Measurements from ENCODE around the gene AFAP1L2. TPM values are rescaled to one million over a fixed set of nuclear protein-coding genes. Genes with fewer than 3 reads are reported as not detected.

Gene AFAP1L2
- total RNA-seq, 2 experiments from 2014 or later = 0.36 to 0.50 TPM

- H3K4me1 Mint-ChIP-seq (ENCODE audit: low read depth) = no peaks in the 10 kb centered on the region
- intact Hi-C loops (cut with DNase I, micrococcal nuclease) = no loop called here
- CTCF ChIA-PET = no interaction called here
Measured at GRCh38 chr10:114396464-114396863, 7.8 kb downstream of the AFAP1L2 start.

GRCh38 chr10:114395366-114396022 lies 8.8 kb downstream of the AFAP1L2 start:
- Mint-ChIP-seq H3K4me3 (no peak overlapping the region), H3K27me3 (peaks cover 64% of the 10 kb centered on the region), H3K4me1 (ENCODE audit: low read depth) (no peaks in the 10 kb centered on the region), H3K36me3 (ENCODE audit: low read depth) (no peaks in the 10 kb centered on the region), H3K9me3 (no peaks in the 10 kb centered on the region), H3K27ac (no peak overlapping the region)
- CTCF ChIA-PET = no interaction called here
- peaks cover 25 to 34% of the 10 kb centered on the region in 2 experiments for H3K27me3 ChIP-seq (ENCODE audit: control insufficient read depth in 1 of 2, insufficient read depth in 2 of 2, low read length in 2 of 2)
- H3K36me3 ChIP-seq (ENCODE audit: insufficient read depth, low read length) = no peaks in the 10 kb centered on the region
- no peaks in the 10 kb centered on the region for H3K4me1 ChIP-seq (ENCODE audit: insufficient read depth, low read length)
- POLR2A ChIA-PET = no interaction called here
- H3K9me3 ChIP-seq (ENCODE audit: control insufficient read depth in 1 of 2, insufficient read depth in 1 of 2, low read length in 2 of 2) = no peaks in the 10 kb centered on the region
- DNase-seq = no peak
- TF ChIP-seq CTCF (IDR thresholded peaks at IDR 0.05) = no peak
- H3K4me3 ChIP-seq (ENCODE audit: low read length) = no peak overlapping the region
- intact Hi-C loops (cut with DNase I, micrococcal nuclease) = no loop called here
- H3K27ac ChIP-seq (ENCODE audit: low read depth in 1 of 2, low read length in 2 of 2) = no peak overlapping the region
- ATAC-seq (ENCODE audit: poor library complexity) = no peak

More at GRCh38 chr10:114396464-114396863, 7.8 kb downstream of the AFAP1L2 start:
- no peak overlapping the region for H3K4me3 ChIP-seq (ENCODE audit: low read length)
- TF ChIP-seq CTCF (IDR thresholded peaks at IDR 0.05) = no peak
- H3K36me3 ChIP-seq (ENCODE audit: insufficient read depth, low read length) = no peaks in the 10 kb centered on the region
- H3K4me3 Mint-ChIP-seq = no peak overlapping the region
- H3K27ac ChIP-seq (ENCODE audit: low read depth in 1 of 2, low read length in 2 of 2) = no peak overlapping the region
- ATAC-seq (ENCODE audit: poor library complexity) (no peak), DNase-seq (no peak)
- H3K36me3 Mint-ChIP-seq (ENCODE audit: low read depth) = no peaks in the 10 kb centered on the region
- no peaks in the 10 kb centered on the region for H3K9me3 Mint-ChIP-seq
- no peak overlapping the region for H3K27ac Mint-ChIP-seq
- peaks cover 74% of the 10 kb centered on the region for H3K27me3 Mint-ChIP-seq
- POLR2A ChIA-PET = no interaction called here
- H3K9me3 ChIP-seq (ENCODE audit: control insufficient read depth in 1 of 2, insufficient read depth in 1 of 2, low read length in 2 of 2) = no peaks in the 10 kb centered on the region
- H3K4me1 ChIP-seq (ENCODE audit: insufficient read depth, low read length) = no peaks in the 10 kb centered on the region
- peaks cover 34 to 41% of the 10 kb centered on the region in 2 experiments for H3K27me3 ChIP-seq (ENCODE audit: control insufficient read depth in 1 of 2, insufficient read depth in 2 of 2, low read length in 2 of 2)

- no peaks in the 10 kb centered on the region for H3K36me3 Mint-ChIP-seq (ENCODE audit: low read depth)
- H3K9me3 Mint-ChIP-seq = no peaks in the 10 kb centered on the region
- H3K27ac ChIP-seq (ENCODE audit: low read depth in 1 of 2, low read length in 2 of 2) = no peak overlapping the region
- ChIA-PET POLR2A (no interaction called here), CTCF (no interaction called here)
- H3K27me3 Mint-ChIP-seq = peaks cover 56% of the 10 kb centered on the region
- no peaks in the 10 kb centered on the region for H3K36me3 ChIP-seq (ENCODE audit: insufficient read depth, low read length)
- no peak overlapping the region for H3K27ac Mint-ChIP-seq
- H3K4me1 ChIP-seq (ENCODE audit: insufficient read depth, low read length) = no peaks in the 10 kb centered on the region
- H3K27me3 ChIP-seq (ENCODE audit: control insufficient read depth in 1 of 2, insufficient read depth in 2 of 2, low read length in 2 of 2) = peaks cover 15 to 25% of the 10 kb centered on the region in 2 experiments
- DNase-seq (no peak), ATAC-seq (ENCODE audit: poor library complexity) (no peak)
- TF ChIP-seq CTCF (IDR thresholded peaks at IDR 0.05) = no peak
- no peaks in the 10 kb centered on the region for H3K4me1 Mint-ChIP-seq (ENCODE audit: low read depth)
- H3K4me3 Mint-ChIP-seq = no peak overlapping the region
- intact Hi-C loops (cut with DNase I, micrococcal nuclease) = no loop called here
- H3K9me3 ChIP-seq (ENCODE audit: control insufficient read depth in 1 of 2, insufficient read depth in 1 of 2, low read length in 2 of 2) = no peaks in the 10 kb centered on the region
- H3K4me3 ChIP-seq (ENCODE audit: low read length) = no peak overlapping the region
Measured at GRCh38 chr10:114394531-114394930, 9.8 kb downstream of the AFAP1L2 start.
